HepG2 (cell line): ENCODE results near the gene LEF1. TPM values are rescaled to one million over a fixed set of nuclear protein-coding genes. Genes with fewer than 3 reads are reported as not detected.

Experiments used
- ATAC-seq: fragments of 200-7000 bp; cut with Tn5 transposase; 3 replicates; pipeline ENCODE4 v1.9.1; 2020; ENCODE audit warnings: mild to moderate bottlenecking, moderate library complexity
- BruUV-seq: library from RNA; stranded (reverse); fragments of 400-500 nt; replicated peaks from 2 replicates; lab custom pipeline; 2021; lab: Mats Ljungman, UMichigan
- CTCF ChIA-PET: fragments of 300-600 bp; formaldehyde crosslinking; extraction: SDS; loops from one replicate; lab custom pipeline; 2021; ENCODE audit warnings: low total read pairs, inconsistent platforms, low intra/inter-chr PET ratio; lab: Yijun Ruan, JAX
- POLR2A ChIA-PET: fragments of 350-600 bp; sonication (Branson Sonifier 250); formaldehyde crosslinking; loops from one replicate; lab custom pipeline; 2020; ENCODE audit warnings: antibody characterized with exemption, inconsistent platforms; lab: Yijun Ruan, JAX
- DNase-seq: peaks from one replicate; pipeline ENCODE4 v3.0.0-alpha.2; 2015; ENCODE audit warnings: low spot score
- FAIRE-seq: peaks from 3 replicates; lab custom pipeline; 2011; peaks lifted over from hg19 to GRCh38; lab: Jason Lieb, UNC
- H2AFZ ChIP-seq: one replicate; pipeline ENCODE4 v1.6.1; 2011; ENCODE audit warnings: low read length, inconsistent platforms
- H3K27ac ChIP-seq: fragments of 300-600 bp; 3 replicates; pipeline ENCODE4 v1.8.0; 2011; ENCODE audit warnings: mixed run types, mild to moderate bottlenecking, mixed read lengths, low read length, inconsistent platforms; ENCODE audit not compliant: insufficient read depth; ENCODE audit errors: extremely low read length
- H3K27me3 ChIP-seq, 2 experiments: fragments of 200-600 bp in 1 of 2; 2 replicates in 1 of 2; 3 replicates in 1 of 2; pipeline versions ENCODE4 v1.6.0 to v1.8.0; 2011; ENCODE audit warnings: low read length in 2 of 2, mild to moderate bottlenecking in 2 of 2, moderate library complexity in 2 of 2, inconsistent platforms in 1 of 2; ENCODE audit not compliant: insufficient read depth in 2 of 2, control insufficient read depth in 1 of 2
- H3K36me3 ChIP-seq, 2 experiments: fragments of 200-600 bp in 1 of 2; replicated peaks in 1 of 2; 2 replicates in 1 of 2; 3 replicates in 1 of 2; pipeline versions ENCODE4 v1.5.1 to v1.8.0; 2011; ENCODE audit warnings: low read length in 2 of 2, inconsistent platforms in 1 of 2; ENCODE audit not compliant: insufficient read depth in 2 of 2, control insufficient read depth in 1 of 2
- H3K4me1 ChIP-seq: 2 replicates; pipeline ENCODE4 v1.5.1; 2012; ENCODE audit warnings: low read length, inconsistent platforms; ENCODE audit not compliant: insufficient read depth
- H3K4me2 ChIP-seq: 2 replicates; pipeline ENCODE4 v1.6.0; 2011; ENCODE audit warnings: low read depth, low read length, inconsistent platforms
- H3K4me3 ChIP-seq, 3 experiments: fragments of 200-600 bp in 1 of 3; sonication (generic), shearing (Covaris generic) in 1 of 3; replicated peaks in 1 of 3; 2 replicates each; pipeline ENCODE4 v1.5.1; 2011 to 2016; ENCODE audit warnings: low read length in 3 of 3, inconsistent platforms in 2 of 3, low read depth in 2 of 3, mild to moderate bottlenecking in 2 of 3, control low read depth in 1 of 3, mixed read lengths in 1 of 3; ENCODE audit not compliant: insufficient read depth in 1 of 3
- H3K79me2 ChIP-seq: one replicate; pipeline ENCODE4 v1.6.1; 2011; ENCODE audit warnings: low read length, inconsistent platforms; ENCODE audit not compliant: insufficient read depth
- H3K9ac ChIP-seq: 2 replicates; pipeline ENCODE4 v1.6.0; 2011; ENCODE audit warnings: mild to moderate bottlenecking, low read depth, low read length, inconsistent platforms; ENCODE audit not compliant: insufficient read depth
- H3K9me3 ChIP-seq: 2 replicates; pipeline ENCODE4 v1.5.1; 2012; ENCODE audit warnings: mild to moderate bottlenecking, low read length
- H4K20me1 ChIP-seq: 2 replicates; pipeline ENCODE4 v1.6.0; 2011; ENCODE audit warnings: inconsistent platforms, mild to moderate bottlenecking, low read length, moderate library complexity; ENCODE audit not compliant: insufficient read depth
- ATF7 ChIP-seq, 2 experiments: fragments of 450-650 bp in 1 of 2; sonication (generic) in 1 of 2; formaldehyde crosslinking in 1 of 2; IDR thresholded peaks; 2 replicates each; pipeline versions ENCODE4 v1.4.0 to v1.6.1; 2016 to 2020; ENCODE audit warnings: antibody characterized with exemption in 1 of 2, mild to moderate bottlenecking in 1 of 2, missing genetic modification reagents in 1 of 2
- CEBPG ChIP-seq: IDR thresholded peaks from 2 replicates; pipeline ENCODE4 v1.6.1; 2016
- KLF9 ChIP-seq: IDR thresholded peaks from 2 replicates; pipeline ENCODE4 v1.6.1; 2016; ENCODE audit warnings: low read depth
- LCORL ChIP-seq, 2 experiments: fragments of 450-650 bp in 1 of 2; sonication (generic) in 1 of 2; formaldehyde crosslinking in 1 of 2; IDR thresholded peaks; 2 replicates each; pipeline versions ENCODE4 v1.5.0 to v1.6.1; 2017 to 2020; ENCODE audit warnings: antibody characterized with exemption in 1 of 2, missing genetic modification reagents in 1 of 2
- PCBP2 ChIP-seq: fragments of 200-400 bp; formaldehyde crosslinking; optimal IDR thresholded peaks from 2 replicates; pipeline ENCODE3; 2018; ENCODE audit warnings: low read length, low read depth; ENCODE audit not compliant: poor library complexity, severe bottlenecking
- PHF20 ChIP-seq: sonication (generic); formaldehyde crosslinking; IDR thresholded peaks from 2 replicates; pipeline ENCODE4 v1.5.0; 2020; ENCODE audit warnings: mild to moderate bottlenecking, missing genetic modification reagents
- RFX1 ChIP-seq: fragments of 450-650 bp; IDR thresholded peaks from 2 replicates; pipeline ENCODE4 v1.6.1; 2017
- SMC3 ChIP-seq: IDR thresholded peaks from 2 replicates; pipeline ENCODE4 v1.6.1; 2011; ENCODE audit warnings: low read length, improper control_type of control experiment
- SOX13 ChIP-seq, 3 experiments: fragments of 450-650 bp in 1 of 3; sonication (generic) in 1 of 3; formaldehyde crosslinking in 1 of 3; IDR thresholded peaks in 2 of 3; conservative IDR thresholded peaks in 1 of 3; 2 replicates each; pipeline versions ENCODE4 v1.5.0 to v1.6.1; 2016 to 2020; ENCODE audit warnings: antibody characterized with exemption in 1 of 3, mild to moderate bottlenecking in 1 of 3, missing compliant biosample characterization in 1 of 3, missing genetic modification reagents in 1 of 3, moderate library complexity in 1 of 3
- SPEN ChIP-seq: sonication (generic); formaldehyde crosslinking; IDR thresholded peaks from 2 replicates; pipeline ENCODE4 v1.5.1; 2020; ENCODE audit warnings: low read depth, mild to moderate bottlenecking, missing genetic modification reagents
- STAG1 ChIP-seq: sonication (generic); formaldehyde crosslinking; IDR thresholded peaks from 2 replicates; pipeline ENCODE4 v1.4.0; 2020; ENCODE audit warnings: missing genetic modification reagents
- TEAD3 ChIP-seq: optimal IDR thresholded peaks from 2 replicates; pipeline ENCODE3; 2016; ENCODE audit warnings: borderline replicate concordance
- TRIM24 ChIP-seq: sonication (generic); formaldehyde crosslinking; IDR thresholded peaks from 2 replicates; pipeline ENCODE4 v1.8.0; 2022; ENCODE audit warnings: mild to moderate bottlenecking, missing genetic modification reagents
- TSC22D2 ChIP-seq: sonication (generic); formaldehyde crosslinking; IDR thresholded peaks from 2 replicates; pipeline ENCODE4 v1.5.1; 2020; ENCODE audit warnings: missing genetic modification reagents, mild to moderate bottlenecking, borderline replicate concordance
- U2AF1 ChIP-seq: fragments of 200-400 bp; formaldehyde crosslinking; optimal IDR thresholded peaks from 2 replicates; pipeline ENCODE3; 2017; ENCODE audit warnings: mild to moderate bottlenecking, low read depth, low read length
- ZC3H13 ChIP-seq: sonication (generic); formaldehyde crosslinking; IDR thresholded peaks from 2 replicates; pipeline ENCODE4 v1.8.1; 2023; ENCODE audit warnings: mild to moderate bottlenecking, missing genetic modification reagents, moderate library complexity
- ZNF138 ChIP-seq: sonication (generic); formaldehyde crosslinking; IDR thresholded peaks from 2 replicates; pipeline ENCODE4 v1.5.0; 2020; ENCODE audit warnings: mild to moderate bottlenecking, low read depth, missing genetic modification reagents
- ZNF350 ChIP-seq: sonication (generic); formaldehyde crosslinking; IDR thresholded peaks from 2 replicates; pipeline ENCODE4 v1.4.0; 2020; ENCODE audit warnings: mild to moderate bottlenecking, low read depth, missing genetic modification reagents, borderline replicate concordance
- ZNF484 ChIP-seq: sonication (generic); formaldehyde crosslinking; IDR thresholded peaks from 2 replicates; pipeline ENCODE4 v1.5.1; 2020; ENCODE audit warnings: mild to moderate bottlenecking, low read depth, missing genetic modification reagents, borderline replicate concordance
- ZNF768 ChIP-seq: sonication (generic); formaldehyde crosslinking; IDR thresholded peaks from 2 replicates; pipeline ENCODE4 v1.4.0; 2020; ENCODE audit warnings: missing genetic modification reagents
- WGBS: methylation state at CpG from one replicate; pipeline ENCODE4 v1.1.6; 2017; ENCODE audit warnings: low lambda C conversion rate; 5-methylcytosine and 5-hydroxymethylcytosine counted together
- in situ Hi-C: cut with HindIII; loops from 2 replicates; pipeline ENCODE4 v1.10.0; 2017; ENCODE audit warnings: low pct_unique_long_range_greater_than_20kb; ENCODE audit not compliant: extremely low pct_ligation_motif_present
- intact Hi-C: fragments of 100-400 bp; cut with micrococcal nuclease; formaldehyde crosslinking; loops from one replicate; pipeline ENCODE4 v1.10.0; 2022; ENCODE audit not compliant: unreplicated experiment
- polyA plus RNA-seq, 8 experiments: library from polyadenylated mRNA; depleted of rRNA in 3 of 8; stranded (reverse) in 7 of 8; unstranded in 1 of 8; fragments of >200 nt; fragmentation: Illumina TruSeq in 4 of 8; extraction: Trizol in 4 of 8; gene quantifications; 2 replicates each; pipeline versions ENCODE4 v1.2.1 to v1.2.3, GENCODE V29; 2011 to 2016; ENCODE audit warnings: low read depth in 4 of 8, missing spikeins in 1 of 8, mixed read lengths in 1 of 8; ENCODE audit not compliant: insufficient read depth in 1 of 8
- total RNA-seq, 5 experiments: library from RNA; depleted of rRNA; stranded (reverse); fragments of >200 nt; fragmentation: Illumina TruSeq; extraction: Trizol; gene quantifications; 2 replicates each; pipeline ENCODE4 v1.2.3, GENCODE V29; 2016; ENCODE audit warnings: low read depth in 1 of 5
- TF ChIP-seq, protein P1 (sequence below): sonication (generic); formaldehyde crosslinking; IDR thresholded peaks from 2 replicates; pipeline ENCODE4 v1.5.0; 2020; ENCODE audit warnings: mild to moderate bottlenecking, low read depth, missing genetic modification reagents, borderline replicate concordance
- TF ChIP-seq, protein P2 (sequence below): IDR thresholded peaks from 2 replicates; pipeline ENCODE4 v1.6.1; 2016; ENCODE audit warnings: low read depth, control low read depth
- TF ChIP-seq, protein P3 (sequence below): sonication (generic); formaldehyde crosslinking; IDR thresholded peaks from 2 replicates; pipeline ENCODE4 v1.4.0; 2020; ENCODE audit warnings: missing genetic modification reagents

LEF1 gene
- total and polyA plus RNA-seq, 2 of the 13 experiments (the other 11 are each of a cell fraction or from before 2014, with no cell fraction given): 0.22 to 0.29 TPM

DNA sequence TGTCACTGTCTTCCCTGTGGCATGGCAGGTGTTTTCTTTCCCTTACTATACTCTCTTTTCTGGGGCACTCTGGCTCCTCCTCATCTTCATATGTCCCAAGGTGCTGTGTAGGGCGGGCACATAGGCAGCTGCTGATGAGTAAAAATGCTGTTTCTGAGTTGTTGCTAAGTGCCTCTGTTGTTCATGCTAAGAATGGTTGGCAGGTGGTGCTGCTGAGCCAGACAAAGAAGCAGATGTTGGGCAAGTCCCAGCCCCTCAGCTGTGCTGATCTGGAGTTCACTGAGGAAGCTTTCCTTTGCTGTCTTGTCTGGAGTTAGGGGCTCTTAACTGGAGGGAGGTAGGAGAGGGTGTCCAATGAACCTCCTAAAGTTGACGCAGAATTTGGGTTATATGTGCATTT lies 138.4 kb downstream of the LEF1 start (continued):
- TF ChIP-seq STAG1 (CRISPR knock-in tag) (peak; percentile 75), RFX1 (no peak), TRIM24 (no peak), PCBP2 (no peak), TSC22D2 (CRISPR knock-in tag) (no peak), SMC3 (peak; percentile 82), SOX13 (IDR thresholded peaks at IDR 0.05) (no peak), SOX13 (CRISPR knock-in tag; conservative IDR thresholded peaks at IDR 0.05 in 1 of 2, IDR thresholded peaks at IDR 0.05 in 1 of 2) (no peak), CEBPG (peak; percentile 64), ZNF138 (no peak), ATF7 (IDR thresholded peaks at IDR 0.05) (no peak), ATF7 (CRISPR knock-in tag; IDR thresholded peaks at IDR 0.05) (no peak), U2AF1 (no peak), LCORL (IDR thresholded peaks at IDR 0.05) (no peak), LCORL (CRISPR knock-in tag; IDR thresholded peaks at IDR 0.05) (no peak), KLF9 (CRISPR knock-in tag) (no peak), TEAD3 (no peak)
- TF ChIP-seq, protein P1, sequence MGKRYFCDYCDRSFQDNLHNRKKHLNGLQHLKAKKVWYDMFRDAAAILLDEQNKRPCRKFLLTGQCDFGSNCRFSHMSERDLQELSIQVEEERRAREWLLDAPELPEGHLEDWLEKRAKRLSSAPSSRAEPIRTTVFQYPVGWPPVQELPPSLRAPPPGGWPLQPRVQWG (CRISPR knock-in tag): no peak

DNA sequence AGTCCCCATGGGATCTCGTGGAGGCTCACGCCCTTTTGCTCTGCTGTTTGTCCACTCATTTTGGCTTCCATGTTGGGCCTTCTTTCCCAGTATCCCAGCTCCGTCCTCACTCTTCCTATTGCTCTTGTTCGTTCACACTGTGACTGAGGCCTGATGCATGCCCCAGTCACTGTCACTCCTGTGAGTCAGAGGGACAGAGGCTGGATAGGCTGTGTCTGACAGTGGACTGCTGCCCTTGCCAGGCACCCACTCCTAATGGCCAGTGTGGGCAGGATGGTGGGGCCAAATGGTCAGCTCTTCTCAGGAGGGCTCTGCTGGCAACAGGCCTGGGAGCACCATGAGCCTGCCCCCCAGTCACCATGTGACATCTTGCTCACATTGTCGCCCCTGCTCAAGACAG lies 139.0 kb downstream of the LEF1 start:
- Histone ChIP-seq H3K4me1 (no peaks in the 10 kb centered on the region), H3K27ac (no peak overlapping the region), H3K4me2 (no peak overlapping the region), H4K20me1 (no peaks in the 10 kb centered on the region), H3K36me3 (peaks cover 4 to 37% of the 10 kb centered on the region in 2 experiments; a peak in 4 of 5 replicates), H3K79me2 (no peaks in the 10 kb centered on the region), H2AFZ (no peak overlapping the region), H3K4me3 (no peak overlapping the region), H3K27me3 (no peaks in the 10 kb centered on the region), H3K9me3 (no peaks in the 10 kb centered on the region), H3K9ac (no peak overlapping the region)
- in situ Hi-C loops (loop anchor here (25.0 kb wide), 1 partner anchor 458 kb away; no protein-coding TSS in a partner anchor), intact Hi-C loops (loop anchor here (1.0 to 5.0 kb wide), 3 partner anchors 152 to 543 kb away; no protein-coding TSS in a partner anchor)
- FAIRE-seq (no peak), DNase-seq (no peak), ATAC-seq (peak; percentile 18; the same call in 2 of the 3 replicates)
- no TSS peak for BruUV-seq
- ChIA-PET CTCF (interaction anchor here (1.1 to 1.9 kb wide), 2 partner anchors 152 to 543 kb away, joined by 5 to 15 read pairs; no protein-coding TSS in a partner anchor), POLR2A (no interaction called here)
- WGBS: 89% methylated on average over 5 of the region's 5 CpGs
- TF ChIP-seq ZNF484 (no peak), ZNF350 (no peak), CEBPG (no peak), PHF20 (no peak), ZNF768 (CRISPR knock-in tag) (no peak), SPEN (no peak), ZC3H13 (no peak)
- TF ChIP-seq, protein P2, sequence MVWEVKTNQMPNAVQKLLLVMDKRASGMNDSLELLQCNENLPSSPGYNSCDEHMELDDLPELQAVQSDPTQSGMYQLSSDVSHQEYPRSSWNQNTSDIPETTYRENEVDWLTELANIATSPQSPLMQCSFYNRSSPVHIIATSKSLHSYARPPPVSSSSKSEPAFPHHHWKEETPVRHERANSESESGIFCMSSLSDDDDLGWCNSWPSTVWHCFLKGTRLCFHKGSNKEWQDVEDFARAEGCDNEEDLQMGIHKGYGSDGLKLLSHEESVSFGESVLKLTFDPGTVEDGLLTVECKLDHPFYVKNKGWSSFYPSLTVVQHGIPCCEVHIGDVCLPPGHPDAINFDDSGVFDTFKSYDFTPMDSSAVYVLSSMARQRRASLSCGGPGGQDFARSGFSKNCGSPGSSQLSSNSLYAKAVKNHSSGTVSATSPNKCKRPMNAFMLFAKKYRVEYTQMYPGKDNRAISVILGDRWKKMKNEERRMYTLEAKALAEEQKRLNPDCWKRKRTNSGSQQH: no peak
- TF ChIP-seq, protein P3, sequence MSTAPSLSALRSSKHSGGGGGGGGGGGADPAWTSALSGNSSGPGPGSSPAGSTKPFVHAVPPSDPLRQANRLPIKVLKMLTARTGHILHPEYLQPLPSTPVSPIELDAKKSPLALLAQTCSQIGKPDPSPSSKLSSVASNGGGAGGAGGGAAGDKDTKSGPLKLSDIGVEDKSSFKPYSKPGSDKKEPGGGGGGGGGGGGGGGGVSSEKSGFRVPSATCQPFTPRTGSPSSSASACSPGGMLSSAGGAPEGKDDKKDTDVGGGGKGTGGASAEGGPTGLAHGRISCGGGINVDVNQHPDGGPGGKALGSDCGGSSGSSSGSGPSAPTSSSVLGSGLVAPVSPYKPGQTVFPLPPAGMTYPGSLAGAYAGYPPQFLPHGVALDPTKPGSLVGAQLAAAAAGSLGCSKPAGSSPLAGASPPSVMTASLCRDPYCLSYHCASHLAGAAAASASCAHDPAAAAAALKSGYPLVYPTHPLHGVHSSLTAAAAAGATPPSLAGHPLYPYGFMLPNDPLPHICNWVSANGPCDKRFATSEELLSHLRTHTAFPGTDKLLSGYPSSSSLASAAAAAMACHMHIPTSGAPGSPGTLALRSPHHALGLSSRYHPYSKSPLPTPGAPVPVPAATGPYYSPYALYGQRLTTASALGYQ (CRISPR knock-in tag): no peak
